Stimulated activated CD8-positive, alpha-beta memory T cell treated with anti-CD3 and anti-CD28 coated beads, Interleukin-15, amount 100 ng/mL, for 24 hours (primary cell): Measurements from ENCODE around the gene ZFP69.
"Not testable (repeated sequence)": the region's sequence is repeated elsewhere in the genome, so short reads cannot be mapped to it uniquely, and the experiment has no call there.

Experiments used
- DNase-seq: peaks from one replicate; pipeline ENCODE4 v3.0.0-alpha.2; 2020; ENCODE audit warnings: low read depth

The ZFP69 gene

DNA sequence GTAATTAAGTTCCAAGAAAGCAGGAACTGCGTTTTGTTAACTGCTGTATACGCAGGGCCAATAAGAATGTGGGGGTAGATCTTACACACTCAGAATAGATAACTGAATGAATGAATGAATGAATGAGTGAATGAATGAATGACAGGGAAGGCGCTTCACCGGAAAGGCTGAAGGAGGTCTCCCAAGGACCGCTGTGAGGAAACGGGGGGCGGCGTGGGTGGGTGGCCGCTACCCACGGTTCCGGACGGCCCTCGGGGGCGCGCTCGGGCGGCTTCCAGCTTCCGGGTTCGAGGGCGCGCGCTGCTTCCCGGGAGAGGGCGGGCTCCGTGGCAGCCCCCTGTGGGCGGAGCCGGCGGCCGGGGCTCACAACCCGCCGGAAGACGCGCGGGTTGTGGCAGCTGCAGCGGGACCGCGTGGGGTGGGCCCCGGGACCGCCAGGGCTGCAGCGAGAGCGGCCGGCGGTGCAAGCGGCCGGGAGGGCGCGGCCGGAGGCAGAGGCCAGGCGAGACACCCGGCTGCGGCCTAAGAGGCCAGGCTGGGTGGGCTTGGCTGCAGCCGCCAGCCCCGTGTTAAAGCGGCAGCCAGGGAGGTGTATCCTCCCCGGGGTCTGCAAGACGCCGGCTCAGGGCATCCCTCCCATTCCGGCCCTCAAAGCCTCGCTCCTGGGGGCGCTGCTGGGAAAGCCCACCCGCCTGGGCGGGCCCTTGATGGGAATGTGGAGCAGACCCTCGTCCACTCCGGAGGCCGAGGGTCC, at the start of gene ZFP69:
Gene ZFP69, plus strand, starts transcription at position 367 of the 754 bp plus-strand sequence. CDS start 2,072 bp downstream, outside the sequence.
- peak; percentile 54 for DNase-seq

GRCh38 chr1:40431385-40431784, 45.7 kb upstream of the ZFP69 start:
- DNase-seq = no peak

- DNase-seq = no peak
Measured at GRCh38 chr1:40432644-40433390, 44.3 kb upstream of the ZFP69 start.

- no peak for DNase-seq
Measured at GRCh38 chr1:40435471-40435870, 41.6 kb upstream of the ZFP69 start.

GRCh38 chr1:40435876-40436275, 41.2 kb upstream of the ZFP69 start:
- DNase-seq = no peak

DNA sequence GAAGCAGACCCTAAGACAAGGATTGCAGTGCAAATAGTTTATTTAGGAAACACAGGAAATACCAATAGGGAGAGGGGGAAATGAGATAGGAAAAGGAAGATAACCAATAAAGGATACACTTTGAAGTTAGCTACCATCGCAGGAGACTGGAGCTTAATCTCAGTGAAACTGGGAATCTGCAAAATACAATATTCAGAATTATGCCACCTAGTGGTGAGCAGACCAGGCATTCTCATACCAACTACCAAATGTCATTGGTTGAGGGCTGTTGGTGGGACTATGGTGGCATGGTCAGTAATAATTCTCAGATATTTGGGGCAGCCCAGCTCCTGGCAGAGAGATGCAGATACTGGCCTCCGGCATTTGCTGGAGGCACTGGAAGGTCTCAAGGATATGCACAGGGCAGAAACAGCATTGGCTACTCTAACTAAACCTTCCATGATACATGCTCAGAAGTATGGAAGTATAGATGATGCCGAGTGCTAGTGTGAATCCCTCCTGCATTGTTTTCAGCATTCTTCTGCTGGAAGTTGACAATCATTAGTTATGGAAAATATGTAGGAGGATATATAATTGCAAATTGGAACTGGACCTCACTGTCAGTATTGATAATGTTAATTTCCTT, 38.6 kb upstream of the ZFP69 start:
- no peak for DNase-seq

DNA sequence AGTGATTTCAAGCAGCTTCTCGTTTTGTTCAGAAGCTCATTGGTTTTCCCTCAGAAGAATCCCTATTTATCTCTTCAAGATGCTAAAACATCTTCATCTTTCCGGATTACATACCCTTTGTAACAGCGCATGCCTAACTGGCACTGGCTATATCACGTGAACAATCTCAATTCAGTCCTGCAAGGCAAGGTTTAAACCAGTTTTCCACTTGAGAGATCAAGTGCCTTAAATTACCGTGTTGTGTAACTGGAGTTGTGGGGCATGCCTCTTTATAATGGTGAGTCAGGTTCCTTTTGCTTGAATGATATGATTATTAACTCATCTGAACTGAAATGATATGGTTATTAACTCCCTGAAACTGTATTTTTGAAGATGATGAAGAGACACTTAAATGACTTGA, 37.8 kb upstream of the ZFP69 start:
- no peak for DNase-seq

- peak; percentile 83 for DNase-seq
Measured at GRCh38 chr1:40449684-40450494, 27.2 kb upstream of the ZFP69 start, which contains the start of gene ZFP69B. Gene ZFP69B, plus strand, starts transcription at chr1:40450476. Its CDS starts 486 bp downstream, at chr1:40450962.

DNA sequence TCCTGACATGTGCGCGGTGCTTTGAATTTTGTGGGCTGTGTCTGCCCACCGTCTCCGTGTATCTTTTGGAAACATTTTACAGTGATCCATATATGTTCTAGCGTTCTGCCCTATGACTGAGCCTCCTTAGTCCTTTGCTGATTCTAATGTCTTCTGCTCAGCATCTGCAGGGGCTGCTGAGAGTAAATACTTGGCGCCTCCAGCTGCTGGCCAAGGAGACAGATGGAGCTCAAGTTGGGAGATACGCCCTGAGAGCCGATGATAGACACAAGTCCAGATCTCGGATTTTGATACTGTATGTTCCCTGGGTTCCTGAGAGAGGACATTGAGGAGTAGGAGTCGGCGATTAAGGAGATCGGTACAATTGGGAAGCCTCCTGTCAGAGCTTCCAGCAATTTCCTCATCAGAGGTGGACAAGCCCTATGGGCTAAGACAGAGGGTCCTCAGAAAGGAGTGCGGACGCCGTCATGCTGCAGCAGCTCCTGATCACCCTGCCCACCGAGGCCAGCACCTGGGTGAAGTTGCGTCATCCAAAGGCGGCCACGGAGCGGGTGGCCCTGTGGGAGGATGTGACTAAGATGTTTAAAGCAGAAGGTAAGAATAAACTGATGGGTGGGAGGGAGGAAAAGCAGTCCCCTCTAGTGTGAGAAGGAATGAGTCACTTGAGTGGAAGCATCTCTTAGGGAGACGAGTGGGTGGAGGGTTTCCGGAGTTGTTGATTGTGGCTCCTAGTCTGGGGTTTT, 26.4 kb upstream of the ZFP69 start:
- DNase-seq = peak; percentile 45

GRCh38 chr1:40451238-40451585, 25.9 kb upstream of the ZFP69 start:
- no peak for DNase-seq

GRCh38 chr1:40454873-40455272, 22.2 kb upstream of the ZFP69 start:
- DNase-seq = no peak

DNA sequence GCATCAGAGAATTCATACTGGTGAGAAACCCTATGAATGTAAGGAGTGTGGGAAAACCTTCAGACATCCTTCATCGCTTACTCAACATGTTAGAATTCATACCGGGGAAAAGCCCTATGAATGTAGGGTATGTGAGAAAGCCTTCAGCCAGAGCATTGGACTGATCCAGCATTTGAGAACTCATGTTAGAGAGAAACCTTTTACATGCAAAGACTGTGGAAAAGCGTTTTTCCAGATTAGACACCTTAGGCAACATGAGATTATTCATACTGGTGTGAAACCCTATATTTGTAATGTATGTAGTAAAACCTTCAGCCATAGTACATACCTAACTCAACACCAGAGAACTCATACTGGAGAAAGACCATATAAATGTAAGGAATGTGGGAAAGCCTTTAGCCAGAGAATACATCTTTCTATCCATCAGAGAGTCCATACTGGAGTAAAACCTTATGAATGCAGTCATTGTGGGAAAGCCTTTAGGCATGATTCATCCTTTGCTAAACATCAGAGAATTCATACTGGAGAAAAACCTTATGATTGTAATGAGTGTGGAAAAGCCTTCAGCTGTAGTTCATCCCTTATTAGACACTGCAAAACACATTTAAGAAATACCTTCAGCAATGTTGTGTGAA, 14.0 kb upstream of the ZFP69 start:
- no peak for DNase-seq

DNA sequence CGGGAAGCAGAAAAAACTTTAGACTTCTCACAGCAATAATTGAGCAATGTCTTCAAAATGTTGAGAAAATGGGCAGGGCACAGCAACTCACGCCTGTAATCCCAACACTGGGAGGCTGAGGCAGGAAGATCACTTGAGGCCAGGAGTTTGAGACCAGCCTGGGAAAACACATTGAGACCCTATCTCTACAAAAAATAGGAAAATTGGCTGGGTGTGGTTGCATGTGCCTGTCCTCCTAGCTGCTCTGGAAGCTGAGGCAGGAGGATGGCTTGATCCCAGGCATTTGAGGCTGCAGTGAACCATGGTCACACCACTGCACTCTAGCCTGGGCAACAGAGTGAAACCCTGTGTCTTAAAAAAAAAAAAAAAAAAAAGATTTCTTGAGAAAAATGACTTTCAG, 7.8 kb upstream of the ZFP69 start:
- no peak for DNase-seq

GRCh38 chr1:40475268-40475667, 1.8 kb upstream of the ZFP69 start:
- DNase-seq = no peak

DNA sequence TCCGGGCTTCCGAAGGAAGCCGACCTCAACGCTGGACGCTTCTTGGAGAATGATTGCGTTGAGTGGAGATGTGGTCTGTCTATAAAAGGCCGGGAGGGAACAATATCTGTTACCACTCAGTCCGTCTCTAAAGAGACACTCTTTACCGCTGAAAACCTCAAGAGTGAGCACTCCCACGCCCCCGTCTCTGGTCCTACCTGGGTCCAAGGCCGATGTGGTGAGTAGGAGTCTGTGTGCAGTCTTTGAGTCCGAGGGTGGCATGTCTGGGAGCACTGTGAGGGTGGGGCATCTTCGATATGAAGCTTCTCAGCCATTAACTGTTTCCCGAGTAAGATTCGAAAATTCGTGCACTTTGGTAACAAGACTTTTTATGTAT, 576 bp downstream of the ZFP69 start:
- DNase-seq = no peak

DNA sequence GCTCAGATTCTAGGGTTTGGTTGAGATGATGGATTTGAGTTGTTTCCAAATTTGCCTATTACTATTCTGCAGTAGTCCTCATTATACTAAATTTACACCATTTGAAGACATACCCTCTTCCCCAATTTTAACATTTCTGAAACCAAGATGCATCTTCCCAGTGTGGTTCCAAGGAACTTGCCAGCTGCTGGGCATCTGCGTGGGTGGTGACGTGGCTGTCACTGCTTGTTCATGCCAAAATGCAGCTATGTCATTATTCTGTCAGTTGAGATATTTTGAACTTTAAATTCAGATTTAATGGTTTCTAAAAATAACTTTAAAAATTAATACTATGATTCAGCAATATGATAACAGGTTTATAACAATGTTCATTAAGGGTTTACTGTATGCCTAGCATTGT, 1.2 kb downstream of the ZFP69 start:
- DNase-seq = no peak

DNA sequence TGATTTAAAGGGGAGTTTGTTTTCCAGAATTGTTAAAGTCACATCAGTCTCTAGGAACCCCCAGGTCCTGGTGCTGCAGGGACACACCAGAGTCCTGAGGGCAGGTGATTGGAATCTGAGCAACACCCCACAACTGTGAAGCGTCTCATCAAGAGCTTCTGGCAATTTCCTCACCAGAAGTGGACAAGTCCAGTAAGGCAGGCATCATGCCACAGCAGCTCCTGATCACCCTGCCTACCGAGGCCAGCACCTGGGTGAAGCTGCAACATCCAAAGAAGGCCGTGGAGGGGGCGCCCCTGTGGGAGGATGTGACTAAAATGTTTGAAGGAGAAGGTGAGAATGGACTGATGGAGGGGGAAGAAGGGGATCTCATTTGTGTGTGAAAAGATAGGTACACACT, 2.1 kb downstream of the ZFP69 start:
- no peak for DNase-seq

DNA sequence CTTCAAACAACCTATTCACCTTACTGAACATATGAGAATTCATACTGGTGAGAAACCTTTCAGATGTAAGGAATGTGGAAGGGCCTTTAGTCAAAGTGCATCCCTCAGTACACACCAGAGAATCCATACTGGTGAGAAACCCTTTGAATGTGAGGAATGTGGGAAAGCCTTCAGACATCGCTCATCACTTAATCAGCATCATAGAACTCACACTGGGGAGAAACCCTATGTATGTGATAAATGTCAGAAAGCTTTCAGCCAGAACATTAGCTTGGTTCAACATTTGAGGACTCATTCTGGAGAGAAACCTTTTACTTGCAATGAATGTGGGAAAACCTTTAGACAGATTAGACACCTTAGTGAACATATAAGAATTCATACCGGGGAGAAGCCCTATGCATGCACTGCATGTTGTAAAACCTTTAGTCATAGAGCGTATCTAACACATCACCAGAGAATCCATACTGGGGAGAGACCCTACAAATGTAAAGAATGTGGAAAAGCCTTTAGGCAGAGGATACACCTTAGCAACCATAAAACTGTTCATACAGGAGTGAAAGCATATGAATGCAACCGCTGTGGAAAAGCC, 18.3 kb downstream of the ZFP69 start:
- DNase-seq = no peak

GRCh38 chr1:40502651-40503050, 25.6 kb downstream of the ZFP69 start:
- not testable (repeated sequence) for DNase-seq

GRCh38 chr1:40507973-40508372, 30.9 kb downstream of the ZFP69 start:
- DNase-seq = no peak
